GM19438 (cell line): ENCODE results near the gene FAM131C.

Experiments
- ATAC-seq: cut with Tn5 transposase; IDR thresholded peaks from one replicate; pipeline ENCODE4 v1.9.1; 2021; ENCODE audit warnings: low read depth; ENCODE audit not compliant: unreplicated experiment

The FAM131C gene

GRCh38 chr1:16073490-16074119 is at the start of gene FAM131C:
FAM131C (minus strand) TSS chr1:16073651; CDS start chr1:16073442, 209 bp downstream.
- no peak for ATAC-seq

GRCh38 chr1:16122916-16123315 is 49.5 kb upstream of the FAM131C start:
- no peak for ATAC-seq

- no peak for ATAC-seq
Observed at GRCh38 chr1:16122350-16122881, 49.0 kb upstream of the FAM131C start.

GRCh38 chr1:16120940-16121410 is 47.5 kb upstream of the FAM131C start:
- no peak for ATAC-seq

GRCh38 chr1:16120407-16120806 is 47.0 kb upstream of the FAM131C start:
- no peak for ATAC-seq

- no peak for ATAC-seq
Observed at GRCh38 chr1:16119926-16120325, 46.5 kb upstream of the FAM131C start.

- ATAC-seq, result no peak
Observed at GRCh38 chr1:16119504-16119903, 46.1 kb upstream of the FAM131C start.

- ATAC-seq, result no peak
Observed at GRCh38 chr1:16118706-16119105, 45.3 kb upstream of the FAM131C start.

- no peak for ATAC-seq
Observed at GRCh38 chr1:16117936-16118335, 44.5 kb upstream of the FAM131C start.

- ATAC-seq, result no peak
Observed at GRCh38 chr1:16117369-16117768, 43.9 kb upstream of the FAM131C start.

GRCh38 chr1:16116625-16117024 is 43.2 kb upstream of the FAM131C start:
- ATAC-seq, result no peak

GRCh38 chr1:16116002-16116401 is 42.6 kb upstream of the FAM131C start:
- ATAC-seq, result no peak

GRCh38 chr1:16115468-16115983 is 42.1 kb upstream of the FAM131C start:
- ATAC-seq, result no peak

GRCh38 chr1:16114527-16115467 is 41.3 kb upstream of the FAM131C start:
- no peak for ATAC-seq

- ATAC-seq, result no peak
Observed at GRCh38 chr1:16112596-16113555, 39.4 kb upstream of the FAM131C start.

GRCh38 chr1:16111771-16112595 is 38.5 kb upstream of the FAM131C start:
- no peak for ATAC-seq

- no peak for ATAC-seq
Observed at GRCh38 chr1:16110884-16111283, 37.4 kb upstream of the FAM131C start.

GRCh38 chr1:16110456-16110855 is 37.0 kb upstream of the FAM131C start:
- no peak for ATAC-seq

GRCh38 chr1:16109571-16109970 is 36.1 kb upstream of the FAM131C start:
- no peak for ATAC-seq
